Naive thymus-derived CD4-positive, alpha-beta T cell (primary cell): ENCODE results near the gene COL7A1. TPM values are rescaled to one million over a fixed set of nuclear protein-coding genes. Genes with fewer than 3 reads are reported as not detected.
"Not testable (repeated sequence)": the region's sequence is repeated elsewhere in the genome, so short reads cannot be mapped to it uniquely, and the experiment has no call there.

Experiments used
- ATAC-seq: fragments of 150-1000 bp; cut with Tn5 transposase; 2 replicates; pipeline ENCODE4 v1.10.0; 2021; ENCODE audit warnings: mild to moderate bottlenecking, moderate library complexity
- CTCF ChIA-PET: fragments of 350-600 bp; sonication (Branson Sonifier 250); formaldehyde crosslinking; loops from one replicate; lab custom pipeline; 2021; ENCODE audit warnings: antibody characterized with exemption; lab: Charles Lee
- POLR2A ChIA-PET: fragments of 350-600 bp; sonication (Branson Sonifier 250); formaldehyde crosslinking; loops from one replicate; lab custom pipeline; 2021; ENCODE audit warnings: antibody characterized with exemption, inconsistent platforms; lab: Charles Lee
- DNase-seq, 9 donors: peaks; one replicate each; pipeline versions ENCODE4 v3.0.0 to v3.0.0-alpha.2; 2020 to 2022; ENCODE audit warnings: mixed read lengths in 1 of 9
- H3K27ac ChIP-seq: one replicate; pipeline ENCODE4 v1.7.0; 2013; ENCODE audit warnings: mild to moderate bottlenecking, low read depth, low read length, moderate library complexity
- H3K27me3 ChIP-seq, 2 donors: one replicate each; pipeline ENCODE4 v1.7.0; 2013; ENCODE audit warnings: low read length in 2 of 2, mild to moderate bottlenecking in 2 of 2, moderate library complexity in 2 of 2; ENCODE audit not compliant: control insufficient read depth in 2 of 2, insufficient read depth in 2 of 2
- H3K36me3 ChIP-seq, 3 experiments: 1 replicate in 2 of 3; 2 replicates in 1 of 3; pipeline ENCODE4 v1.7.0; 2013; ENCODE audit warnings: low read length in 3 of 3, mild to moderate bottlenecking in 3 of 3, moderate library complexity in 1 of 3; ENCODE audit not compliant: insufficient read depth in 3 of 3, control insufficient read depth in 2 of 3
- H3K4me1 ChIP-seq, 2 donors: one replicate each; pipeline ENCODE4 v1.7.0; 2013; ENCODE audit warnings: low read length in 2 of 2, mild to moderate bottlenecking in 2 of 2, moderate library complexity in 1 of 2; ENCODE audit not compliant: control insufficient read depth in 2 of 2, insufficient read depth in 2 of 2
- H3K4me3 ChIP-seq: 2 replicates; pipeline ENCODE4 v1.7.0; 2013; ENCODE audit warnings: mild to moderate bottlenecking, low read length
- H3K9me3 ChIP-seq, 3 experiments: 1 replicate in 2 of 3; 2 replicates in 1 of 3; pipeline ENCODE4 v1.7.0; 2013; ENCODE audit warnings: low read length in 3 of 3; ENCODE audit not compliant: control insufficient read depth in 2 of 3
- H3K27ac Mint-ChIP-seq, 9 donors: one replicate each; pipeline ENCODE4 v1.8.0; 2020 to 2022; ENCODE audit warnings: mixed read lengths in 9 of 9, mild to moderate bottlenecking in 8 of 9, moderate library complexity in 5 of 9, inconsistent platforms in 2 of 9
- H3K27me3 Mint-ChIP-seq, 5 donors: one replicate each; pipeline ENCODE4 v1.8.0; 2021 to 2022; ENCODE audit warnings: mixed read lengths in 5 of 5, mild to moderate bottlenecking in 1 of 5
- H3K36me3 Mint-ChIP-seq, 5 donors: one replicate each; pipeline ENCODE4 v1.8.0; 2020 to 2022; ENCODE audit warnings: mixed read lengths in 5 of 5, mild to moderate bottlenecking in 3 of 5, inconsistent platforms in 1 of 5
- H3K4me1 Mint-ChIP-seq, 7 donors: one replicate each; pipeline ENCODE4 v1.8.0; 2020 to 2022; ENCODE audit warnings: mixed read lengths in 7 of 7, mild to moderate bottlenecking in 3 of 7, inconsistent platforms in 1 of 7
- H3K4me3 Mint-ChIP-seq, 10 donors: one replicate each; pipeline ENCODE4 v1.8.0; 2020 to 2022; ENCODE audit warnings: mild to moderate bottlenecking in 10 of 10, mixed read lengths in 10 of 10, moderate library complexity in 6 of 10, inconsistent platforms in 2 of 10
- H3K9me3 Mint-ChIP-seq, 11 donors: one replicate each; pipeline ENCODE4 v1.8.0; 2020 to 2022; ENCODE audit warnings: mixed read lengths in 11 of 11, mild to moderate bottlenecking in 4 of 11, inconsistent platforms in 1 of 11, moderate library complexity in 1 of 11
- intact Hi-C, 2 donors: fragments of 100-400 bp; cut with micrococcal nuclease; formaldehyde crosslinking; loops; one replicate each; pipeline ENCODE4 v1.15.1; 2023
- polyA plus RNA-seq, 2 donors: library from polyadenylated mRNA; unstranded; fragments of 300-500 nt; fragmentation: Illumina TruSeq; gene quantifications; one replicate each; pipeline ENCODE4 v1.2.3, GENCODE V29; 2021
- total RNA-seq, 6 experiments: library from RNA in 5 of 6; stranded (reverse) in 5 of 6; gene quantifications; 1 replicate in 5 of 6; 2 replicates in 1 of 6; pipeline ENCODE4 v1.2.3 and lab custom pipeline; 2021 to 2026

COL7A1 gene
- total and polyA plus RNA-seq, 7 experiments from 2014 or later: 0.71 to 3.4 (median 1.2) TPM; not detected in 2

- Histone ChIP-seq H3K4me3 (no peak overlapping the region), H3K4me1 (peaks cover 5 to 10% of the 10 kb centered on the region in 2 donors), H3K36me3 (no peaks in the 10 kb centered on the region), H3K27ac (no peak overlapping the region), H3K9me3 (no peaks in the 10 kb centered on the region), H3K27me3 (no peaks in the 10 kb centered on the region)
- CTCF ChIA-PET: interaction anchor here (0.8 to 10.7 kb wide), 2 partner anchors 117 to 152 kb away, joined by 4 to 187 read pairs; no protein-coding TSS in a partner anchor
- DNase-seq (no peak), ATAC-seq (no peak)
- H3K4me1 Mint-ChIP-seq: peaks cover 11 to 67% (median 22%) of the 10 kb centered on the region in 7 donors
- POLR2A ChIA-PET: interaction anchor here (0.6 kb wide), 1 partner anchor 83 kb away, joined by 3 read pairs; no protein-coding TSS in a partner anchor
- H3K27ac Mint-ChIP-seq: no peak overlapping the region
- intact Hi-C loops: loop anchor here (10.0 kb wide), 3 partner anchors 309 to 1039 kb away; partner anchors contain the start of genes ELP6 (in 1 of the 2), SLC25A20 (in 1 of the 2) and ZNF589 (in 1 of the 2)
- peaks cover 0 to 3% (median 0%) of the 10 kb centered on the region in 5 donors for H3K27me3 Mint-ChIP-seq
- H3K4me3 Mint-ChIP-seq: peak overlapping the region in 2 of 10 donors; percentile 18 to 20
- H3K9me3 Mint-ChIP-seq: no peaks in the 10 kb centered on the region
- H3K36me3 Mint-ChIP-seq: peaks cover 0 to 20% (median 0%) of the 10 kb centered on the region in 5 donors
Measured at GRCh38 chr3:48553361-48553760, 41.8 kb downstream of the COL7A1 start.

GRCh38 chr3:48552111-48552951 is 42.8 kb downstream of the COL7A1 start:
- peaks cover 6 to 62% (median 16%) of the 10 kb centered on the region in 7 donors for H3K4me1 Mint-ChIP-seq
- H3K4me1 ChIP-seq: peaks cover 5% of the 10 kb centered on the region in 2 donors

DNA sequence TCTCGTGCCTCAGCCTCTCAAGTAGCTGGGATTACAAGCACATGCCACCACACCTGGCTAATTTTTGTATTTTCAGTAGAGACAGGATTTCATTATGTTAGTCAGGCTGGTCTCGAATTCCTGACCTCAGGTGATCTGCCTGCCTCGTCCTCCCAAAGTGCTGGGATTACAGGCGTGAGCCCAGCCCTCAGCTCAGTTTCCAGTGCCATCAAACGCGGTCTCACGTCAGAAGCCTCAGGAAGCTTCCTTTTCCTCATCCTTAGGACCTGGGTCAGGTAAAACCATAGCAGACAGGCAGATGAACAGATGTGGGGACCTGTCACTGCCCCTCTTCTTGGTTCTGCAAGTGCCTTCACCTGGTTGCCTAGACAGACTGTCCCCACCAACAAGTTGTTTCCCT is 43.5 kb downstream of the COL7A1 start:
- Mint-ChIP-seq H3K36me3 (peaks cover 0 to 23% (median 0%) of the 10 kb centered on the region in 5 donors), H3K4me1 (peaks cover 6 to 55% (median 17%) of the 10 kb centered on the region in 7 donors)
- not testable (repeated sequence) for H3K27ac ChIP-seq, H3K9me3 ChIP-seq, ATAC-seq, H3K27me3 ChIP-seq, H3K36me3 ChIP-seq, DNase-seq, H3K27ac Mint-ChIP-seq, H3K4me3 ChIP-seq, H3K4me1 ChIP-seq, H3K9me3 Mint-ChIP-seq, H3K4me3 Mint-ChIP-seq, H3K27me3 Mint-ChIP-seq
- intact Hi-C loops: loop anchor here (10.0 kb wide), 3 partner anchors 307 to 1037 kb away; partner anchors contain the start of genes ELP6 (in 1 of the 2), SLC25A20 (in 1 of the 2) and ZNF589 (in 1 of the 2)
- CTCF ChIA-PET: interaction anchor here (0.9 to 10.7 kb wide), 4 partner anchors 43 to 150 kb away, joined by 3 to 187 read pairs (median 15); no protein-coding TSS in a partner anchor
- POLR2A ChIA-PET: interaction anchor here (0.8 kb wide), 1 partner anchor 111 kb away, joined by 3 read pairs; no protein-coding TSS in a partner anchor

More at GRCh38 chr3:48552111-48552951, 42.8 kb downstream of the COL7A1 start:
- no peaks in the 10 kb centered on the region for H3K36me3 ChIP-seq
- DNase-seq: no peak
- ChIA-PET CTCF (interaction anchor here (1.1 to 10.7 kb wide), 4 partner anchors 10 to 151 kb away, joined by 3 to 187 read pairs (median 15); no protein-coding TSS in a partner anchor), POLR2A (interaction anchor here (0.8 to 0.9 kb wide), 2 partner anchors 111 to 155 kb away, joined by 3 read pairs; no protein-coding TSS in a partner anchor)
- Mint-ChIP-seq H3K9me3 (no peaks in the 10 kb centered on the region), H3K36me3 (peaks cover 0 to 20% (median 0%) of the 10 kb centered on the region in 5 donors), H3K4me3 (no peak overlapping the region), H3K27me3 (peaks cover 0 to 3% (median 0%) of the 10 kb centered on the region in 5 donors), H3K27ac (peak overlapping the region in 1 of 9 donors; percentile 42)
- H3K4me3 ChIP-seq: no peak overlapping the region
- intact Hi-C loops: loop anchor here (10.0 kb wide), 3 partner anchors 308 to 1038 kb away; partner anchors contain the start of genes ELP6 (in 1 of the 2), SLC25A20 (in 1 of the 2) and ZNF589 (in 1 of the 2)
- H3K9me3 ChIP-seq: no peaks in the 10 kb centered on the region
- ATAC-seq: no peak
- H3K27me3 ChIP-seq: no peaks in the 10 kb centered on the region
- no peak overlapping the region for H3K27ac ChIP-seq

GRCh38 chr3:48548729-48549705 is 46.1 kb downstream of the COL7A1 start:
- ChIA-PET POLR2A (interaction anchor here (1.0 to 3.1 kb wide), 5 partner anchors 42 to 149 kb away, joined by 3 to 17 read pairs (median 3); partner anchors contain the start of genes CCDC51 and SHISA5), CTCF (interaction anchor here (0.7 to 10.7 kb wide), 20 partner anchors 9 to 367 kb away, joined by 3 to 187 read pairs (median 6); partner anchors contain the start of gene ATRIP)
- Histone ChIP-seq H3K4me3 (no peak overlapping the region), H3K9me3 (no peaks in the 10 kb centered on the region), H3K27ac (no peak overlapping the region), H3K27me3 (no peaks in the 10 kb centered on the region), H3K36me3 (no peaks in the 10 kb centered on the region), H3K4me1 (no peaks in the 10 kb centered on the region)
- peaks cover 0 to 26% (median 0%) of the 10 kb centered on the region in 5 donors for H3K36me3 Mint-ChIP-seq
- ATAC-seq (peak; percentile 97), DNase-seq (peak; percentile 66 to 86 (median 78))
- peaks cover 6 to 38% (median 20%) of the 10 kb centered on the region in 7 donors for H3K4me1 Mint-ChIP-seq
- intact Hi-C loops: loop anchor here (1.0 to 5.0 kb wide), 8 partner anchors 34 to 317 kb away; partner anchors contain the start of genes CCDC51 (in 1 of the 2) and TMA7 (in 1 of the 2)
- H3K27me3 Mint-ChIP-seq: no peaks in the 10 kb centered on the region
- H3K4me3 Mint-ChIP-seq: no peak overlapping the region
- H3K27ac Mint-ChIP-seq: peak overlapping the region in 2 of 9 donors; percentile 9 to 48
- no peaks in the 10 kb centered on the region for H3K9me3 Mint-ChIP-seq

DNA sequence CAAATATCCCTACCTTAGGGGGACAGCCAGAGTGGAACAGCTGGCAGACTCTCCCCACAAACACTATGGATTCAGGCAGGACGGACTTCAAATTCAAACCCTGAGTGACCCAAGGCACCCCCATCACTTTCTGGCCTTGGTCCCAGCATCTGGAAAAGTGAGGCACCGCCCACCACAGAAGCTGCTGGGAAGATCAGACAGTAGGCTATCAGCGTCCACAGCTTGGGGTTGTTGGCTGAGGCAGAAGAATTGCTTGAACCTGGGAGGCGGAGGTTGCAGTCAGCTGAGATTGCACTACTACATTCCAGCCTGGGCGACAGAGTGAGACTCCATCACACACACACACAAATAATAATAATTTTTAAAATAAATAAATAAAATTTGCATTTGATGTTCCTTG is 47.0 kb downstream of the COL7A1 start:
- Mint-ChIP-seq H3K27ac (no peak overlapping the region), H3K9me3 (peaks cover 0 to 1% (median 0%) of the 10 kb centered on the region in 11 donors), H3K36me3 (peaks cover 0 to 26% (median 0%) of the 10 kb centered on the region in 5 donors), H3K27me3 (no peaks in the 10 kb centered on the region), H3K4me3 (no peak overlapping the region), H3K4me1 (peaks cover 6 to 29% (median 20%) of the 10 kb centered on the region in 7 donors)
- intact Hi-C loops: loop anchor here (1.0 to 5.0 kb wide), 8 partner anchors 33 to 316 kb away; partner anchors contain the start of genes CCDC51 (in 1 of the 2) and TMA7 (in 1 of the 2)
- ATAC-seq (no peak), DNase-seq (no peak)
- Histone ChIP-seq H3K4me1 (no peaks in the 10 kb centered on the region), H3K36me3 (no peaks in the 10 kb centered on the region), H3K4me3 (no peak overlapping the region), H3K9me3 (no peaks in the 10 kb centered on the region), H3K27me3 (no peaks in the 10 kb centered on the region), H3K27ac (no peak overlapping the region)
- POLR2A ChIA-PET: interaction anchor here (0.6 to 3.1 kb wide), 6 partner anchors 41 to 386 kb away, joined by 3 to 17 read pairs (median 3); no protein-coding TSS in a partner anchor
- CTCF ChIA-PET: interaction anchor here (0.7 to 10.7 kb wide), 13 partner anchors 10 to 147 kb away, joined by 3 to 187 read pairs (median 4); partner anchors contain the start of gene CCDC51
